ENCODE results near the gene MACROD2.

Gene MACROD2

DNA sequence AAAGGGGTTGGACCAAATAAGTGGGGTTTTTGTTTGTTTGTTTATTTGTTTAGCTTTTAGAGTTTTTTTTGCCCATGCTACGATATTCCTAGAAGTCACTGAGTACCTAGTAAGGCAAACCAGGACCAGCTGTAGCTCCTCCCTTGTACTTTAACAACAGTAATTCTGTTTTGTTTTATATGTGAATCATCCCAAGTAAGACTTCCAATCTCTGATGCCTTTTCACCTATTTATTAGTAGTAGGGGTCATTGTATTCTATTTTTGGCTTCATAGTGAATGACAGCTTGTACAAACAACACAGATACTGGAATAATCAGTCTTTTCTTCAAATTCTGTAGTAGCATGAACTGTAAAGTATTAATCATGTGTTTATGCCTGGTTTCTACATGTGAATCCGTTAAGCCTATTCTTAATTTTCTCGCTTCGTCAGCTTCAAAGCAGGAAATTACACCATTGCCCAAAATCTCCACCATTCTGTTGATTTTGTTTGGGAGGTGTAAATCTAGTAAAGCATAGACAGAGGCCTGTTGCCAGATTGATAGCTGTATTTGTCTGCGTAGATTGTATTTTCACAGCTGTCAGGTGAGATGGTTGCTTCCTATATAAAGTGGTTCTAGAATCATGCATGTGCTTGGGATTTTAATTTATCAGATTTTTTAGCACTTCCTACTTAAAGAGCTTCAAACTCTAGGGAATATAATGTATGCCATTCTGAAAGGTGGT lies 493.6 kb downstream of the MACROD2 start:
- DNase-seq: no peak

DNA sequence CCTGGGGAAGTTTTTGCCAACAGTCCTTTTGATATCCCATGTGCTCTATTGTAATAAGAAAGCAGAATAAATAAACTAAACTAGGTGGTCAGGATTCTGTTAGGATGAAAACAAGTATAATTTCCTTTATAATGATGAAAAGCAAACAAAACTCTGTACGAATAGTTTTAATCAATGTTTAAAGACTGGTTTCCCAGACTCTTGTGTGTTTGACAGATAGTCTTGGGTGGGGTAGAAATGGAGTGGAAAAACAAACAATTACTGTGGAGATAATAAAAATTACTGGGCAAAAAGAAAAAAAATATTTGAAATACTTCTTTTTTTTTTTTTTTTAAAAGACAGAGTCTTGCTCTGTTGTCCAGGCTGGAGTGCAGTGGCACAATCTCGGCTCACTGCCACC lies 494.2 kb downstream of the MACROD2 start:
- DNase-seq: no peak

DNA sequence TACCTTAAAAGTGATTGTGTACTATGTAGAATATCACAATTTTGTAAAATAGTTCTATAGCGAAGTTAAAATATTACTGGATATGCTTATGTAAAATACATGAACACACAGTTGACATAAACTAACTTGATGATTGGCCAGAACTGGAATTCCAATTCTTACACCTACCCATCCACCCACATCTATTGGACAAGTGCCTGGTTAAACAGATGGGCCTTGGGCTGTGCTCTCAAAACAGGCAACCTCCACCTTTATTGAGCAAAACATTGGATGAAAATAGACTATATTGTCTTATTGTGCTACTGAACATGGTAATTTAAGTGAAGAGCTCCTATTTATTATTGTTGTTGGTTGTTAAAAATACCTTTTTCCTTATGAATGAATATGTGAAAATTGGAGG lies 496.1 kb downstream of the MACROD2 start:
- DNase-seq: no peak

GRCh38 chr20:14493408-14493807 lies 498.1 kb downstream of the MACROD2 start:
- no peak for DNase-seq

DNA sequence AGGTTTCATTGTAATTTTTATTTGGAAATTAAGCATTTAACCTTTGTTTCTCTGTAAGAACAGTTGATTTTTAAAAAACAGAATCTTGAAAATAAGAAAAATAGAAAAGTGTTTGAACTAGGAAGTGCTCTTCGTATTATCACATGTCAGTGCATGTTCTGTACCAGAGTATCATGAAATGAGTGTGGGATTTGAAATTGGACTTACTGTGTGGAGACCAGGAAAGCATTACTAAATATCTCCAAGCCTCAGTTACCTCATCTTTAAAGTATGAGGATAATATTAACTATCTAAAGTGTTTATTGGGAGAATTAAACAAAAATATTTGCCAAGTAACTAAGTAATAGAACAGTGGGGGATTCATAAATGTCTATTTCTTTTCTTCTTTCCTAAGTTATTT lies 499.0 kb downstream of the MACROD2 start:
- no peak for DNase-seq

- DNase-seq: no peak
Observed at GRCh38 chr20:14495066-14495465, 499.8 kb downstream of the MACROD2 start.

DNA sequence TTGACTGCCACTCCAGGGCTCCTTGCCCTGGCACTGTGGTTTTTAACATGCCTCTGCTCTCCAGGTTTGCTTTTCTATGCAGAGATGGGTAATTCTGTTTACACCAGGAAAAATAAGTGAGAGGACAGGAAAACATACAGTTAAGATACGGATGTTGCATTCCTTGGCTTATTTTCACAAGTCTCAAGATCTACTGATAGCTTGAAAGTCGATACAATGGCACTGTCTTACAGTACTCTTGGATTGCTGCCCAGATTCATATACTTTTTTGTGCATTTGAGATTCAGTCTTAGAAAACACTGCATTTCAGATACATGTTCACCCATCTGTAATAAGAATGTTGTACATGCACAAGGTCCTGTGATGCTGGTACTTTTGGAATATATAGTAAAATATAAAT lies 501.7 kb downstream of the MACROD2 start:
- no peak for DNase-seq

DNA sequence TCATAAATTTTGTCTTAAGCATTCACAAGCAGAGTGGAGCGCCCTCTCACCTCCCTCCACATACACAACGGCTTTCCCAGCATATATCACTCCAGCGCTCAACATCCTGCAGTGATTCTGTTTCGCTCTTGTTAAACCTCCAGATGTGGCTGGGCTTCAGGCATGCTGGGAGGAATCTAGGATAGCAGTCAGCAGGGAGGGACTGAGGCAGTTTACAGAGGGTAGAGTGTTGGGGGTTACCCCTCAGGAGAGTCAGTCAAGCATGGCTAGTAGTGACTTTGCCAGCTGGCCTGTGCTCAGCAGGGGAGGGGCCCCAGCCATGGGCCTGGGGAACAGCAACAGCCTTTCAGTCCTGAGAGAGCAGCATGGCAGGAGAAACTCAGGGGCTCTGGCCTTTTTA lies 503.5 kb downstream of the MACROD2 start:
- DNase-seq: no peak

GRCh38 chr20:14505476-14505875 lies 510.2 kb downstream of the MACROD2 start:
- DNase-seq: no peak

DNA sequence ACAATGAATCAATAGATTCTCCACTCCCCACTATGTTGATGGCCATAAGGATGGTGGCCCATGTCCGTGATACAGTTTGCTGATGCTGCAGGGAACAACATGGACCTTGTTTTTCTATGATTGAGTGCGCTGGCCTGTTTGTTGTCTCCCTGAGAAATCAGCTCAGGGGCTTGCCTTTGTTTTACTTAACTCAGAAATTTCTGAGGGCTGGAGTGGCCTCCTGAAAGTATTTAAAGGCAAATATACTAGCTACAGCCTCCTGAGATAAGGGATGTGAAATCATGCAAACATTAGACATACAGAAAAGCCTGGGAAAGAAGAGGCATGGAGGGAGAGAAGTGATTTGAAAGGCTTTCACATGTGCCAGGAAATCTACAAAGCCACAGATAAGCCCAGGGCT lies 512.4 kb downstream of the MACROD2 start:
- DNase-seq: no peak

GRCh38 chr20:14510341-14510740 lies 515.0 kb downstream of the MACROD2 start:
- DNase-seq: no peak

GRCh38 chr20:14512839-14513238 lies 517.5 kb downstream of the MACROD2 start:
- no peak for DNase-seq

- no peak for DNase-seq
Observed at GRCh38 chr20:14518648-14519047, 523.3 kb downstream of the MACROD2 start.

DNA sequence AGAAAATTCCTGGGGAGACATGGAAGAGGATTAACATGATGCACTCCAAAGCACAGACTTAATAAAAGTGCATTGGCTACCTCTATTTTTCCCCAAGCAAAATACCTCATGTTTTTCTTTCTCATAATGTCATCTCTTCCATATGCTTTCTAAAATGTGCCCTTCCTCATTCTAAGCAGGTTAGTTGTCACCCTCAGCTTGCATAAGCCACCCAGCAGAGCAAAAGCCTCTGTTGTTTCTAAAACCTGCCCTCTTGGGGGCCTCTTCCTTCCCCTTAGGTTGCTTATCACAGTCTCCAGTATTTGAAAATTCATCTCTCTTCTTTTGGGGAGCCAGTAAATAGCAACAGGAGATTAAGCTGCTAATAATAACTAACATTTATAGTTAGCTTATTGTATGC lies 525.7 kb downstream of the MACROD2 start:
- DNase-seq: no peak

- DNase-seq: no peak
Observed at GRCh38 chr20:14521436-14521835, 526.1 kb downstream of the MACROD2 start.

DNA sequence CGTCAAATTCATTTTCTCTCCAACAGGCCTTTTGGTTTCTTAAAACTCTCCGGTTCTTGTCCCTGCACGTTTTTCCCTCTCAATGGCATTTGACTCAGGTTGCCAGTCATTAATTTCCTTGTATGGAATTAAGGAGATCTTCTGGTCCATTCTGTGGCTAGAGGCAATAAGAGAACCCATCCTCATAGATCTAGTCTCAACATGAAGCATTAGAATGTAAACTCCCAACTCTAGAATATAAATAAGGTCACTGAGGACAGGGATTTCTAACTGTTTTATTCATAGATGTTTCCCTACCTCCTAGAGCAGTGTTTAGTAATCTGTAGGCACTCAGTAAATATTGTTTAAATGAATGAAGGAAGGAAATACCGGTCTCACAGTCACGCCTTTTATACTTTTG lies 527.3 kb downstream of the MACROD2 start:
- no peak for DNase-seq

DNA sequence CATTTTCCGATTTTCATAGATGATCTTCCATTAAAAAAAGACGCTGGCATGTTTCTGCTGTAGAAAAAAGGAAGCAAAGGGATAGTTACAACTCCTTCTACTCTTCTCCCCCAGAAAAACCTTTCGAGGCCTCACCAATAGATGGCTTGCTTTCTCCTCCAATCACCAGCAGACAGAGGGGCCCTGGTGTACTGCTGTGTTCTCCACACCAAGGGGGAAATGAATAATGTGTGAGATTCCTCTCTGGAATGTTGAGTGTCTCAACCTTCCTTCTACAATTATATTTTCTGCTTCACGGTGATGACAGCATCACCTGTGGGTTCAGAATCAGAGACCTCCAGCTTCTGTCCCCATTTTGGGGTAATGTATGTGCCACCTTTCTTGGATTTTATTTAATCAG lies 527.8 kb downstream of the MACROD2 start:
- no peak for DNase-seq

- no peak for DNase-seq
Observed at GRCh38 chr20:14525426-14525825, 530.1 kb downstream of the MACROD2 start.

GRCh38 chr20:14526891-14527290 lies 531.6 kb downstream of the MACROD2 start:
- no peak for DNase-seq

DNA sequence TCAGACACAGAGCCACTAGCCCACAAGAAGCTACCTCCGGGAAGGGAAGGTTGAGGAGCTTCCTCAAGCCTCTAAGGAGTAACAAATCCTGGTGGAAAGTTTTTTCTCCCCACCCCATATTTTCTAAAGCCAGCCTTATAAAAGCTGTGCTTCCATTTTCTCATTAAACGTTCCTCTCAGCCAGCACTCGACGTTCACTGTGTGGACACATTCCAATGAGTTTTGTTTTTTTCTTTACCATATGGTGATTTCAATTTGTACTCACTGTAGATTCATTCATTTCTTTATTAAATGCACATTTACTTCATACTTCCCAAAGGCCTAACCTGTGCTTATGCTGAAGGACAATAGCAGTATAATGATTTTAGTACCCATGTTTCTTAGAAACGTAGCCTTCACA lies 536.5 kb downstream of the MACROD2 start:
- no peak for DNase-seq

- DNase-seq: no peak
Observed at GRCh38 chr20:14536738-14537137, 541.4 kb downstream of the MACROD2 start.

DNA sequence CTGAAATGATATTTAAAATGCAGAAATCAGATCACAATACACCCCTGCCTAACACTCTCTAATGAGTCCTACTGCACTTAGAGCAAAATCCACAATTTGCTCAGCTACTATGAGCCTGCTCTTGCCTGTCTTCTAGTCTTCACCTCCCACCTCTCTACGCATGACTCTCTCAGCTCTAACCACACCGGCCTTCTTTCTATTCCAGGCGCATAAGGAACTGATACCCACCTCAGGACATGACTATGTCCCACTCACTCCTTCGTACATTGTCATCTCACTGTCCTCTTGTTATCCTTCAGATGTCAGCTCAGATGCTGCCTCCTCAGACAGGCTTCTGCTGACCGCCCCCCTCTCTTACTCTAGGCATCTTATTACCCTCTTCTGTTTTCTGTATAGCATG lies 543.1 kb downstream of the MACROD2 start:
- DNase-seq: no peak

GRCh38 chr20:14543040-14543439 lies 547.7 kb downstream of the MACROD2 start:
- DNase-seq: no peak

DNA sequence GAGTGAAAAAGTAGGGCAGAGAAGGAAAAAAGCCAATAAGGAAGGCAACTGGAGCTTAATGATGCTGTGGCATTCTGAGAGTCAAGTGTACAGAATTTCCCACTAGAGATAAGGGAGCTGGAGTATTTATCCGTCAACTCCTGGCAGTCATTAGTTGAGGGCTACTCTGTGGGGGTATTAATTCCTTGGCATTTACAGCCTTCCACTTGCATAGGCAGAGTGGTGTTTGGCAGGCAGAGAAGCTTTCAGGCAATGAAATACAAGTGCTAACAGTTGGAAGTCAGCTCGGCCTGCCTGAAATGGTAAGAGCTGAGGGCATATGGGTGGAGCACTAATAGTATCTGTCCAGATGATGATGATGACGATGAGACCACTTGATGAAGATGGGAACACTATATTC lies 549.4 kb downstream of the MACROD2 start:
- no peak for DNase-seq

GRCh38 chr20:14550655-14551054 lies 555.3 kb downstream of the MACROD2 start:
- DNase-seq: no peak

Measured in hematopoietic multipotent progenitor cell treated with erythropoietin and hydrocortisone succinate and interleukin-3 and kit ligand, for 6 days (in vitro differentiated cells).